Liver (tissue), 3 donors: ENCODE measurements around the gene ST6GAL1.
"Not testable (repeated sequence)": the region's sequence is repeated elsewhere in the genome, so short reads cannot be mapped to it uniquely, and the experiment has no call there.

ENCODE experiments used
- EGR1 ChIP-seq, 2 donors: IDR thresholded peaks; 2 replicates each; pipeline ENCODE4 v1.6.1; 2016 to 2018; ENCODE audit warnings: antibody characterized with exemption in 2 of 2, low read depth in 2 of 2
- NR2F2 ChIP-seq: IDR thresholded peaks from 2 replicates; pipeline ENCODE4 v1.6.1; 2016; ENCODE audit warnings: antibody characterized with exemption
- RAD21 ChIP-seq, 2 donors: IDR thresholded peaks; 2 replicates each; pipeline ENCODE4 v1.6.1; 2016; ENCODE audit warnings: antibody characterized with exemption in 2 of 2, mild to moderate bottlenecking in 2 of 2
- YY1 ChIP-seq: IDR thresholded peaks from 2 replicates; pipeline ENCODE4 v1.6.1; 2016; ENCODE audit warnings: antibody characterized with exemption, mild to moderate bottlenecking
- TF ChIP-seq, protein P1 (sequence below): fragments of 150-350 bp; IDR thresholded peaks from 2 replicates; pipeline ENCODE4 v1.5.1; 2017; ENCODE audit warnings: improper control_type of control experiment, low read depth, low read length; ENCODE audit not compliant: missing input control
- TF ChIP-seq, protein P2 (sequence below): IDR thresholded peaks from 2 replicates; pipeline ENCODE4 v1.6.1; 2016; ENCODE audit warnings: antibody characterized with exemption, mild to moderate bottlenecking
- TF ChIP-seq, protein P3 (sequence below): IDR thresholded peaks from 2 replicates; pipeline ENCODE4 v1.6.1; 2016; ENCODE audit warnings: antibody characterized with exemption
- donor health status: healthy.
- donor health status: healthy.

DNA sequence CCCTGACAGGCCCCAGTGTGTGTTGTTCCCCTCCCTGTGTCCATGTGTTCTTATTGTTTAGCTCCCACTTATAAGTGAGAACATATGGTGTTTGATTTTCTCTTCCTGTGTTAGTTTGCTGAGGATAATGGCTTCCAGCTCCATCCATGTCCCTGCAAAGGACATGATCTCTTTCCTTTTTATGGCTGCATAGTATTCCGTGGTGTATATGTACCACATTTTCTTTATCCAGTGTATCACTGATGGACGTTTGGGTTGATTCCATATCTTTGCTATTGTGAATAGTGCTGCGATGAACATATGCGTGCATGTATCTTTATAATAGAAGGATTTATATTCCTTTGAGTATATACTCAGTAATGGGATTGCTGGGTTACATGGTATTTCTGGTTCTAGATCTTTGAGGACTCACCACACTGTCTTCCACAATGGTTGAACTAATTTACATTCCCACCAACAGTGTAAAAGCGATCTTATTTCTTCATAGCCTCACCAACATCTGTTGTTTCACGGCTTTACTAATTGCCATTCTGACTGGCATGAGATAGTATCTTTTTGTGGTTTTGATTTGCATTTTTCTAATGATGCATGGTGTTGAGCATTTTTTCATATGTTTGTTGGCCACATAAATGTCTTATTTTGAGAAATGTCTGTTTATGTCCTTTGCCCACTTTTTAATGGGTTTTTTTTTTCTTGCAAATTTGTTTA is 23.8 kb downstream of the ST6GAL1 start:
- TF ChIP-seq, protein P1, sequence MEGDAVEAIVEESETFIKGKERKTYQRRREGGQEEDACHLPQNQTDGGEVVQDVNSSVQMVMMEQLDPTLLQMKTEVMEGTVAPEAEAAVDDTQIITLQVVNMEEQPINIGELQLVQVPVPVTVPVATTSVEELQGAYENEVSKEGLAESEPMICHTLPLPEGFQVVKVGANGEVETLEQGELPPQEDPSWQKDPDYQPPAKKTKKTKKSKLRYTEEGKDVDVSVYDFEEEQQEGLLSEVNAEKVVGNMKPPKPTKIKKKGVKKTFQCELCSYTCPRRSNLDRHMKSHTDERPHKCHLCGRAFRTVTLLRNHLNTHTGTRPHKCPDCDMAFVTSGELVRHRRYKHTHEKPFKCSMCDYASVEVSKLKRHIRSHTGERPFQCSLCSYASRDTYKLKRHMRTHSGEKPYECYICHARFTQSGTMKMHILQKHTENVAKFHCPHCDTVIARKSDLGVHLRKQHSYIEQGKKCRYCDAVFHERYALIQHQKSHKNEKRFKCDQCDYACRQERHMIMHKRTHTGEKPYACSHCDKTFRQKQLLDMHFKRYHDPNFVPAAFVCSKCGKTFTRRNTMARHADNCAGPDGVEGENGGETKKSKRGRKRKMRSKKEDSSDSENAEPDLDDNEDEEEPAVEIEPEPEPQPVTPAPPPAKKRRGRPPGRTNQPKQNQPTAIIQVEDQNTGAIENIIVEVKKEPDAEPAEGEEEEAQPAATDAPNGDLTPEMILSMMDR = not testable (repeated sequence)
- TF ChIP-seq NR2F2; YY1; RAD21 (IDR thresholded peaks at IDR 0.05); EGR1 (IDR thresholded peaks at IDR 0.05; ENCODE audit: low read depth in 2 of 2): not testable (repeated sequence)
- TF ChIP-seq, protein P2, sequence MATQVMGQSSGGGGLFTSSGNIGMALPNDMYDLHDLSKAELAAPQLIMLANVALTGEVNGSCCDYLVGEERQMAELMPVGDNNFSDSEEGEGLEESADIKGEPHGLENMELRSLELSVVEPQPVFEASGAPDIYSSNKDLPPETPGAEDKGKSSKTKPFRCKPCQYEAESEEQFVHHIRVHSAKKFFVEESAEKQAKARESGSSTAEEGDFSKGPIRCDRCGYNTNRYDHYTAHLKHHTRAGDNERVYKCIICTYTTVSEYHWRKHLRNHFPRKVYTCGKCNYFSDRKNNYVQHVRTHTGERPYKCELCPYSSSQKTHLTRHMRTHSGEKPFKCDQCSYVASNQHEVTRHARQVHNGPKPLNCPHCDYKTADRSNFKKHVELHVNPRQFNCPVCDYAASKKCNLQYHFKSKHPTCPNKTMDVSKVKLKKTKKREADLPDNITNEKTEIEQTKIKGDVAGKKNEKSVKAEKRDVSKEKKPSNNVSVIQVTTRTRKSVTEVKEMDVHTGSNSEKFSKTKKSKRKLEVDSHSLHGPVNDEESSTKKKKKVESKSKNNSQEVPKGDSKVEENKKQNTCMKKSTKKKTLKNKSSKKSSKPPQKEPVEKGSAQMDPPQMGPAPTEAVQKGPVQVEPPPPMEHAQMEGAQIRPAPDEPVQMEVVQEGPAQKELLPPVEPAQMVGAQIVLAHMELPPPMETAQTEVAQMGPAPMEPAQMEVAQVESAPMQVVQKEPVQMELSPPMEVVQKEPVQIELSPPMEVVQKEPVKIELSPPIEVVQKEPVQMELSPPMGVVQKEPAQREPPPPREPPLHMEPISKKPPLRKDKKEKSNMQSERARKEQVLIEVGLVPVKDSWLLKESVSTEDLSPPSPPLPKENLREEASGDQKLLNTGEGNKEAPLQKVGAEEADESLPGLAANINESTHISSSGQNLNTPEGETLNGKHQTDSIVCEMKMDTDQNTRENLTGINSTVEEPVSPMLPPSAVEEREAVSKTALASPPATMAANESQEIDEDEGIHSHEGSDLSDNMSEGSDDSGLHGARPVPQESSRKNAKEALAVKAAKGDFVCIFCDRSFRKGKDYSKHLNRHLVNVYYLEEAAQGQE = not testable (repeated sequence)
- TF ChIP-seq, protein P3, sequence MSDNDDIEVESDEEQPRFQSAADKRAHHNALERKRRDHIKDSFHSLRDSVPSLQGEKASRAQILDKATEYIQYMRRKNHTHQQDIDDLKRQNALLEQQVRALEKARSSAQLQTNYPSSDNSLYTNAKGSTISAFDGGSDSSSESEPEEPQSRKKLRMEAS = not testable (repeated sequence)
